Measurements from ENCODE around the gene EDN3. TPM values are rescaled to one million over a fixed set of nuclear protein-coding genes. Genes with fewer than 3 reads are reported as not detected.

Gene EDN3
- total RNA-seq, 1 donor from 2014 or later: not detected

- no peak for DNase-seq (ENCODE audit: low read depth)
- no peak overlapping the region for H3K4me3 ChIP-seq (ENCODE audit: low read depth, low read length)
- no peak for TF ChIP-seq CTCF (conservative IDR thresholded peaks at IDR 0.05; ENCODE audit: low read depth, low read length)
Observed at GRCh38 chr20:59318803-59319202, 18.4 kb downstream of the EDN3 start.

DNA sequence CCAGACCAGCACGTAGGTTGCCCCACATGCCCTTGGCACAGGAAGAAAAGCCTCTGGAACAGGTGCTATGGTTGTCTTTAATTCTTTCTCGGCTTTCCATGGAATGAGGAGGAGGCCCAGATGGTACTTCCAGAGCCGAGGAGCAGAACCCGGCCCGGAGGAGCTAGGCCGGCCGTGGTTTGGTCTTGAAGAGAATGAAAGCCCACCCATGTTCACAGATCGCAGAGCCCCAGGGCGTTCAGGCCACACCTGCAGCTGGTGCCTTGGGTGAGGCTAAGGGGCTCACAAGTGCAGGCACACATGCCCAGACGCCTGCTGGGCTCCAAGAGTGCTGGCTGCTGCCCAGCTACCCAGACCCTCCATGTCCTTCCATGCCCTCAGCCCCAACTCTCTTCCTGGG, 20.0 kb downstream of the EDN3 start:
- H3K4me3 ChIP-seq (ENCODE audit: low read depth, low read length): no peak overlapping the region
- DNase-seq (ENCODE audit: low read depth): no peak
- no peak for TF ChIP-seq CTCF (conservative IDR thresholded peaks at IDR 0.05; ENCODE audit: low read depth, low read length)

GRCh38 chr20:59320854-59321647, 20.6 kb downstream of the EDN3 start:
- no peak for TF ChIP-seq CTCF (conservative IDR thresholded peaks at IDR 0.05; ENCODE audit: low read depth, low read length)
- no peak overlapping the region for H3K4me3 ChIP-seq (ENCODE audit: low read depth, low read length)
- no peak for DNase-seq (ENCODE audit: low read depth)

DNA sequence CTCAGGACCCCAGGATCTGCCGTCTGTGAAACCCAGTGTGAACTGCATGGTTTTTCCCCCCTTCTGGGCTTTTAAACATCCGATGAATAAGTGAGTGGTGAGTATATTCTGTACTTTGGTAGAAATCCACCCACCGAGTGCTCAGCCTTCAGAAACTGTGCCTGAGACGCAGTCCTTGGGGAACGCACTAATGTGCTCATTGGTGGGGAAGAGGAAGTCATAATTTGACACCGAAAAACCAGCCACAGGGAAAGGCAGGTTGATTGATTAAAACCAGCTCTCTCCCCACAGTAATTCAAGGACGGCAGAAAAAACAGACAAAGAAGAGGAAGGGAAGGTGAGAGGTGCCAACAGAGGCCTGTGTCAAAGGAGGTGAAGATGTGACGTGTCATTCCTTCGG, 21.7 kb downstream of the EDN3 start:
- no peak for DNase-seq (ENCODE audit: low read depth)
- no peak for TF ChIP-seq CTCF (conservative IDR thresholded peaks at IDR 0.05; ENCODE audit: low read depth, low read length)
- no peak overlapping the region for H3K4me3 ChIP-seq (ENCODE audit: low read depth, low read length)

GRCh38 chr20:59322585-59323454, 22.4 kb downstream of the EDN3 start:
- no peak for DNase-seq (ENCODE audit: low read depth)
- TF ChIP-seq CTCF (conservative IDR thresholded peaks at IDR 0.05; ENCODE audit: low read depth, low read length): no peak
- no peak overlapping the region for H3K4me3 ChIP-seq (ENCODE audit: low read depth, low read length)

GRCh38 chr20:59323731-59324130, 23.3 kb downstream of the EDN3 start:
- TF ChIP-seq CTCF (conservative IDR thresholded peaks at IDR 0.05; ENCODE audit: low read depth, low read length): no peak
- no peak for DNase-seq (ENCODE audit: low read depth)
- no peak overlapping the region for H3K4me3 ChIP-seq (ENCODE audit: low read depth, low read length)
